IMR-90 (cell line): ENCODE data around the gene C1QTNF9B. TPM values are rescaled to one million over a fixed set of nuclear protein-coding genes. Genes with fewer than 3 reads are reported as not detected.

Source experiments
- ATAC-seq: fragments of 200-7000 bp; cut with Tn5 transposase; 2 replicates; pipeline ENCODE4 v1.9.1; 2020; ENCODE audit warnings: low read depth, mild to moderate bottlenecking, moderate library complexity
- BruUV-seq: library from RNA; stranded (reverse); fragments of 400-500 nt; replicated peaks from 2 replicates; lab custom pipeline; 2021; lab: Mats Ljungman, UMichigan
- CTCF ChIA-PET: fragments of 300-600 bp; formaldehyde crosslinking; extraction: SDS; loops from one replicate; lab custom pipeline; 2021; ENCODE audit warnings: antibody characterized with exemption; lab: Yijun Ruan, JAX
- POLR2A ChIA-PET: fragments of 300-600 bp; sonication (Branson Sonifier 250); formaldehyde crosslinking; loops from one replicate; lab custom pipeline; 2022; ENCODE audit warnings: antibody characterized with exemption; ENCODE audit not compliant: unreplicated experiment; lab: Charles Lee
- DNase-seq: peaks from one replicate; pipeline ENCODE4 v3.0.0; 2013
- H2AFZ ChIP-seq: replicated peaks from 2 replicates; pipeline ENCODE3; 2013; ENCODE audit warnings: low read length, mild to moderate bottlenecking; ENCODE audit not compliant: poor library complexity
- H2AK5ac ChIP-seq: 2 replicates; pipeline ENCODE4 v1.6.1; 2013; ENCODE audit warnings: low read depth, low read length, inconsistent platforms
- H2AK9ac ChIP-seq: replicated peaks from 2 replicates; pipeline ENCODE3; 2013; ENCODE audit warnings: mild to moderate bottlenecking, low read depth, low read length, moderate library complexity; ENCODE audit not compliant: poor library complexity
- H2BK120ac ChIP-seq: 2 replicates; pipeline ENCODE4 v1.6.1; 2013; ENCODE audit warnings: low read depth, low read length, inconsistent platforms
- H2BK15ac ChIP-seq: 3 replicates; pipeline ENCODE4 v1.6.1; 2013; ENCODE audit warnings: low read depth, low read length, inconsistent platforms
- H2BK20ac ChIP-seq: 2 replicates; pipeline ENCODE4 v1.6.1; 2013; ENCODE audit warnings: low read depth, mild to moderate bottlenecking, inconsistent platforms, low read length, moderate library complexity
- H2BK5ac ChIP-seq: 2 replicates; pipeline ENCODE4 v1.6.1; 2013; ENCODE audit warnings: mild to moderate bottlenecking, low read depth, low read length, inconsistent platforms; ENCODE audit not compliant: poor library complexity, severe bottlenecking
- H3K14ac ChIP-seq: replicated peaks from 2 replicates; pipeline ENCODE4 v1.6.1; 2013; ENCODE audit warnings: low read depth, low read length, inconsistent platforms
- H3K18ac ChIP-seq: 2 replicates; pipeline ENCODE4 v1.6.1; 2013; ENCODE audit warnings: low read depth, low read length, control low read depth
- H3K23ac ChIP-seq: 2 replicates; pipeline ENCODE4 v1.6.1; 2013; ENCODE audit warnings: low read depth, low read length, inconsistent platforms
- H3K27ac ChIP-seq: 2 replicates; pipeline ENCODE4 v1.5.1; 2013; ENCODE audit warnings: mild to moderate bottlenecking, control low read depth, low read length; ENCODE audit not compliant: insufficient read depth
- H3K27me3 ChIP-seq: 2 replicates; pipeline ENCODE4 v1.6.1; 2013; ENCODE audit warnings: low read length; ENCODE audit not compliant: control insufficient read depth, insufficient read depth
- H3K36me3 ChIP-seq: 2 replicates; pipeline ENCODE4 v1.6.1; 2013; ENCODE audit warnings: low read length, mixed read lengths; ENCODE audit not compliant: control insufficient read depth, insufficient read depth
- H3K4ac ChIP-seq: 2 replicates; pipeline ENCODE4 v1.6.1; 2013; ENCODE audit warnings: low read depth, low read length, inconsistent platforms
- H3K4me1 ChIP-seq: 2 replicates; pipeline ENCODE4 v1.6.1; 2013; ENCODE audit warnings: low read length, mixed read lengths; ENCODE audit not compliant: control insufficient read depth, insufficient read depth
- H3K4me2 ChIP-seq: 2 replicates; pipeline ENCODE4 v1.6.1; 2013; ENCODE audit warnings: low read depth, mild to moderate bottlenecking, control low read depth, low read length, moderate library complexity
- H3K4me3 ChIP-seq: 2 replicates; pipeline ENCODE4 v1.5.1; 2013; ENCODE audit warnings: low read depth, mild to moderate bottlenecking, control low read depth, low read length, moderate library complexity; ENCODE audit not compliant: insufficient read depth
- H3K56ac ChIP-seq: 2 replicates; pipeline ENCODE4 v1.6.1; 2013; ENCODE audit warnings: low read length, inconsistent platforms; ENCODE audit not compliant: insufficient read depth; ENCODE audit errors: extremely low read depth
- H3K79me1 ChIP-seq, 2 experiments: 2 replicates each; pipeline ENCODE4 v1.6.1; 2013; ENCODE audit warnings: low read length in 2 of 2, inconsistent platforms in 1 of 2, low read depth in 1 of 2
- H3K9ac ChIP-seq: 2 replicates; pipeline ENCODE4 v1.6.1; 2013; ENCODE audit warnings: low read depth, low read length, control low read depth
- H3K9me1 ChIP-seq: 2 replicates; pipeline ENCODE4 v1.6.1; 2013; ENCODE audit warnings: low read length, inconsistent platforms; ENCODE audit not compliant: insufficient read depth
- H3K9me3 ChIP-seq: 2 replicates; pipeline ENCODE4 v1.6.1; 2013; ENCODE audit warnings: low read length; ENCODE audit not compliant: control insufficient read depth, insufficient read depth
- H4K20me1 ChIP-seq: 2 replicates; pipeline ENCODE4 v1.6.1; 2013; ENCODE audit warnings: low read length, inconsistent platforms; ENCODE audit not compliant: insufficient read depth
- H4K5ac ChIP-seq: 2 replicates; pipeline ENCODE4 v1.6.1; 2013; ENCODE audit warnings: mild to moderate bottlenecking, low read depth, low read length, control low read depth
- H4K8ac ChIP-seq, 2 experiments: 2 replicates each; pipeline ENCODE4 v1.6.1; 2013; ENCODE audit warnings: low read depth in 2 of 2, low read length in 2 of 2, control low read depth in 1 of 2, inconsistent platforms in 1 of 2
- H4K91ac ChIP-seq: 2 replicates; pipeline ENCODE4 v1.6.1; 2013; ENCODE audit warnings: low read depth, low read length, inconsistent platforms; ENCODE audit not compliant: insufficient read depth
- CEBPB ChIP-seq: IDR thresholded peaks from 2 replicates; pipeline ENCODE4 v1.6.1; 2012; ENCODE audit warnings: low read depth, low read length, improper control_type of control experiment
- MXI1 ChIP-seq: IDR thresholded peaks from 2 replicates; pipeline ENCODE4 v1.6.1; 2012; ENCODE audit warnings: low read depth, mild to moderate bottlenecking, low read length, moderate library complexity, borderline replicate concordance
- SMC3 ChIP-seq: fragments of 150-350 bp; IDR thresholded peaks from 2 replicates; pipeline ENCODE4 v1.6.1; 2016; ENCODE audit warnings: low read depth, mild to moderate bottlenecking, antibody characterized with exemption, low read length, moderate library complexity
- WGBS, 2 experiments: methylation state at CpG; one replicate each; pipeline versions ENCODE4 v1.1.5 to v1.1.7; 2013; ENCODE audit warnings: missing lambda C conversion rate in 2 of 2; ENCODE audit not compliant: insufficient read length in 1 of 2; ENCODE audit errors: extremely low coverage in 2 of 2; 5-methylcytosine and 5-hydroxymethylcytosine counted together
- dilution Hi-C: fragments of 300-500 bp; cut with HindIII; formaldehyde crosslinking; loops from one replicate; pipeline ENCODE4 v1.14.3; 2018; ENCODE audit warnings: low sequenced_read_pairs; ENCODE audit not compliant: unreplicated experiment
- in situ Hi-C: fragments of 300-500 bp; cut with MboI; formaldehyde crosslinking; loops from 3 replicates; pipeline ENCODE4 v1.14.3; 2019; ENCODE audit warnings: low sequenced_read_pairs, inconsistent platforms, mixed read lengths
- intact Hi-C: fragments of 100-400 bp; cut with micrococcal nuclease; formaldehyde crosslinking; loops from 2 replicates; pipeline ENCODE4 v1.10.0; 2022
- polyA plus RNA-seq, 3 experiments: library from polyadenylated mRNA; depleted of rRNA; stranded (reverse); fragments of >200 nt; gene quantifications; 2 replicates each; pipeline ENCODE4 v1.2.3, GENCODE V29; 2012; ENCODE audit warnings: low replicate concordance in 1 of 3
- total RNA-seq: library from RNA; depleted of rRNA; stranded (reverse); fragments of >200 nt; gene quantifications from 2 replicates; pipeline ENCODE4 v1.2.3, GENCODE V29; 2012; rRNA removed
- TF ChIP-seq, protein P1 (sequence below): fragments of 150-350 bp; IDR thresholded peaks from 2 replicates; pipeline ENCODE4 v1.6.1; 2016; ENCODE audit warnings: low read depth, mild to moderate bottlenecking, low read length, moderate library complexity, borderline replicate concordance
- TF ChIP-seq, protein P2 (sequence below): fragments of 150-350 bp; IDR thresholded peaks from 2 replicates; pipeline ENCODE4 v1.6.1; 2017; ENCODE audit warnings: mild to moderate bottlenecking, antibody characterized with exemption, low read length, low read depth

C1QTNF9B gene
- total and polyA plus RNA-seq, 2 of the 4 experiments (the other 2 are of a cell fraction): 0.72 to 1.1 TPM

DNA sequence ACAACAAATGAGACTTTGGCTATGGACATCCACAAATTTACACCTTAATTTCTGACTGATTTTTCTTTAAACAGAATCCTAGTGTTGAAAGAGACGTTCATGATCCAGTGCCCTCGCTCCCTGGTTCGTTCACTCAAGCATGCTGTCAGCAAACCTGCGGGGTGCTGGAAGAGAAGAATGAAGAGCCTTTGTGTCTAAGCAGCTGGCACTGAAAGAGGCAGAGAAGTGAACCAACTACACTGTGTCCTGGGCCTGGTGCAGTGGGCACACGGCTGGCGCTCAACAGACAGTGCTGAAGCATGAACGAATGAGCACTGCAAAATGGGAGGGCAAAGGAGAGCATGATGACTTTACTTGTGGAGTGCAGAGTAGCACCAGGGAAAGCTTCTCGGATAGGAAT lies 54.9 kb downstream of the C1QTNF9B start:
- Histone ChIP-seq H2BK20ac (no peak overlapping the region), H2BK5ac (no peak overlapping the region), H2AK5ac (no peak overlapping the region), H3K79me1 (no peaks in the 10 kb centered on the region), H4K20me1 (no peaks in the 10 kb centered on the region), H3K18ac (no peak overlapping the region), H3K4me1 (no peaks in the 10 kb centered on the region), H4K91ac (no peak overlapping the region), H2BK15ac (no peak overlapping the region), H3K9ac (no peak overlapping the region), H4K5ac (no peak overlapping the region), H4K8ac (no peak overlapping the region), H3K56ac (no peak overlapping the region), H3K4me2 (no peak overlapping the region), H3K36me3 (peaks cover 8% of the 10 kb centered on the region), H3K9me1 (peaks cover 5% of the 10 kb centered on the region), H2BK120ac (no peak overlapping the region), H3K23ac (no peak overlapping the region; the same call in 1 of the 2 replicates), H3K14ac (no peak overlapping the region), H3K9me3 (no peaks in the 10 kb centered on the region), H3K27ac (no peak overlapping the region), H3K27me3 (no peaks in the 10 kb centered on the region), H2AK9ac (no peak overlapping the region), H2AFZ (no peak overlapping the region), H3K4ac (no peak overlapping the region), H3K4me3 (no peak overlapping the region)
- ChIA-PET POLR2A (no interaction called here), CTCF (no interaction called here)
- TF ChIP-seq, protein P1, sequence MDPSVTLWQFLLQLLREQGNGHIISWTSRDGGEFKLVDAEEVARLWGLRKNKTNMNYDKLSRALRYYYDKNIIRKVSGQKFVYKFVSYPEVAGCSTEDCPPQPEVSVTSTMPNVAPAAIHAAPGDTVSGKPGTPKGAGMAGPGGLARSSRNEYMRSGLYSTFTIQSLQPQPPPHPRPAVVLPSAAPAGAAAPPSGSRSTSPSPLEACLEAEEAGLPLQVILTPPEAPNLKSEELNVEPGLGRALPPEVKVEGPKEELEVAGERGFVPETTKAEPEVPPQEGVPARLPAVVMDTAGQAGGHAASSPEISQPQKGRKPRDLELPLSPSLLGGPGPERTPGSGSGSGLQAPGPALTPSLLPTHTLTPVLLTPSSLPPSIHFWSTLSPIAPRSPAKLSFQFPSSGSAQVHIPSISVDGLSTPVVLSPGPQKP: no peak
- TF ChIP-seq CEBPB (no peak), SMC3 (no peak), MXI1 (no peak)
- TF ChIP-seq, protein P2, sequence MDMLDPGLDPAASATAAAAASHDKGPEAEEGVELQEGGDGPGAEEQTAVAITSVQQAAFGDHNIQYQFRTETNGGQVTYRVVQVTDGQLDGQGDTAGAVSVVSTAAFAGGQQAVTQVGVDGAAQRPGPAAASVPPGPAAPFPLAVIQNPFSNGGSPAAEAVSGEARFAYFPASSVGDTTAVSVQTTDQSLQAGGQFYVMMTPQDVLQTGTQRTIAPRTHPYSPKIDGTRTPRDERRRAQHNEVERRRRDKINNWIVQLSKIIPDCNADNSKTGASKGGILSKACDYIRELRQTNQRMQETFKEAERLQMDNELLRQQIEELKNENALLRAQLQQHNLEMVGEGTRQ: no peak
- ATAC-seq: no peak
- intact Hi-C loops: no loop called here
- no TSS peak for BruUV-seq
- dilution Hi-C loops: no loop called here
- in situ Hi-C loops: no loop called here
- WGBS, 2 experiments: 88% methylated on average over 6 of the region's 8 CpGs; no CpG with 5 or more reads in 1 of the 2 experiments
- no peak for DNase-seq

Other genes with a start within 250 kb of the C1QTNF9B start
- 21.5 and 22.2 TPM in 2 replicates for gene MIPEP, start 8.1 kb downstream of the C1QTNF9B start, total RNA-seq
- 15.0 and 16.8 TPM in 2 replicates for gene MIPEP, start 8.1 kb downstream of the C1QTNF9B start, polyA plus RNA-seq (2012; rRNA removed)